Renal cortex interstitium (tissue), 11 donors: ENCODE results near the gene TMEM139. TPM values are rescaled to one million over a fixed set of nuclear protein-coding genes. Genes with fewer than 3 reads are reported as not detected.

Source experiments
- DNase-seq, 11 donors: peaks; one replicate each; pipeline ENCODE4 v3.0.0-alpha.2; 2013; ENCODE audit warnings: low read depth in 9 of 11, low spot score in 4 of 11; ENCODE audit errors: extremely low read depth in 1 of 11
- polyA plus RNA-seq, 3 donors: library from polyadenylated mRNA; unstranded; fragments of 120-200 nt; gene quantifications; one replicate each; pipeline ENCODE4 v1.2.1, GENCODE V29; 2013; ENCODE audit not compliant: insufficient read length in 3 of 3

TMEM139 gene
- polyA plus RNA-seq, 3 donors = 48.7 to 58.1 (median 55.9) TPM

DNA sequence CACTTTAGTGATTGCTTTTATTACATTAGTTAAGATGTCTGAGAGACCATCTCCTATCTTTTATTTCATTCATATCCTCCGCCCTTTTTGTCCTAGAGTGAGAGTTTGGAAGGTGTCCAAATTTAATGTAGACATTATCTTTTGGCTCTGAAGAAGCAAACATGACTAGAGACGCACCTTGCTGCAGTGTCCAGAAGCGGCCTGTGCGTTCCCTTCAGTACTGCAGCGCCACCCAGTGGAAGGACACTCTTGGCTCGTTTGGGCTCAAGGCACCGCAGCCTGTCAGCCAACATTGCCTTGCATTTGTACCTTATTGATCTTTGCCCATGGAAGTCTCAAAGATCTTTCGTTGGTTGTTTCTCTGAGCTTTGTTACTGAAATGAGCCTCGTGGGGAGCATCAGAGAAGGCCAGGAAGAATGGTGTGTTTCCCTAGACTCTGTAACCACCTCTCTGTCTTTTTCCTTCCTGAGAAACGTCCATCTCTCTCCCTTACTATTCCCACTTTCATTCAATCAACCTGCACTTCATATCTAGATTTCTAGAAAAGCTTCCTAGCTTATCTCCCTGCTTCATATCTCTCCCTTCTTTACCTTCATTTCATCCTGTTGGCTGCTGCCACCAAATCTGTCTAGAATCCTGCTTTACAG, 20.8 kb downstream of the TMEM139 start:
- no peak for DNase-seq

GRCh38 chr7:143308632-143309031, 23.9 kb downstream of the TMEM139 start:
- no peak for DNase-seq

- DNase-seq = no peak
These were observed 29.4 kb downstream of the TMEM139 start for GRCh38 chr7:143314127-143314526.

GRCh38 chr7:143315776-143316175, 31.0 kb downstream of the TMEM139 start, which contains the start of gene CLCN1:
Gene CLCN1, plus strand, starts transcription at chr7:143316111. Its CDS starts 102 bp downstream, at chr7:143316213.
- DNase-seq = no peak

DNA sequence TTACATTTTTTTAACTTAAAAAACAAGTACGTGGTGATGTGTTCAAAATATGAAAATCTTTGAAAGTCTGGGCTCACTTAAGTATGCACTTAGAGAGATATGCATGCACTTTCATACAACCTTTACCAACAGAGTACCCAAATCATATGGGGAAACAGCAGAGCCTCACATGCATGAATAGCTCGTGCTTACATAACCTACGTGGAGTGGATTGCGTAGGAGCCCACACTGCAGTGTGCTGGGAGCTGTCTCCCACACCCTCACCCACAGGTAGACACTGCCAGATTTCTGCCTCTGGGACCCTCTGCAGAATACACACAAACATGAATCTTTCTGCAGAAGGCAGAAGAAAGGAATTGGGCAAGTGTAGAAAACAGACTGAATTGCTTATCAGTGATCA, 31.7 kb downstream of the TMEM139 start:
- no peak for DNase-seq

DNA sequence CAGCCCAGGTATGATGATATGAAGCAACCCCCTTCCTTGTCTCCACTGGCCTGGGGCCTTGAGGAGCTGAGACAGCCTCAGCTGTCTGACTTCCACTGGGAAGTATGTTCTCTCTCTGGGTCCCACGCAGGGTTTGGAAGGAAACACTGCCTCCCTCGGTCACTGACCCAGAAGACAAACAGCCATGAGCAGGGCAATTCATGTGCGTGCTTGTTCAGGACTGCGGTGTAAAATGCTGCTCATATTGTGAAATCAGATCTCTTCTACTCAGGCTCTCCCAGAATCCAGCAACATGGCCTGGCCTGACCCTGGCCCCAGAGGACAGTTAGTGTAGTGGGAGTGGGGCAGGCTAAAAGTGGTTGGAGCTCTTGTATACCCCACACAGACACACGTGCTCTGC, 33.9 kb downstream of the TMEM139 start:
- DNase-seq = no peak

DNA sequence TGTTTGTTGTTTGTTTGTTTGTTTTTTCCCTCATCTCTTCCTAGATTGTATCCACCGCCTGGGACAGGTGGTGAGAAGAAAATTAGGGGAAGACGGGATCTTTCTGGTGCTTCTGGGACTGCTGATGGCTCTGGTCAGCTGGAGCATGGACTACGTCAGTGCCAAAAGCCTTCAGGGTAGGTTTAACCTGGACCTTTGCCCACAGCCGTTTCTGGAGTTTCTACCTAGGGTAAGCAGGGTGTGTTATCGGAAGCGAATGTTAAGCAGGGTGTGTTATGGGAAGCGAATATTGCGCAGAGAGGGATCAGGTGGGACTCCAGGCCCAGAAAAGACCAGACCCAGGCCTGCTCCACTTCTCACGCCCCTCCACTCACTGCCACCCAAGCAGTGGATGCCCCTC, 35.9 kb downstream of the TMEM139 start:
- no peak for DNase-seq

GRCh38 chr7:143321242-143321641, 36.5 kb downstream of the TMEM139 start:
- no peak for DNase-seq

DNA sequence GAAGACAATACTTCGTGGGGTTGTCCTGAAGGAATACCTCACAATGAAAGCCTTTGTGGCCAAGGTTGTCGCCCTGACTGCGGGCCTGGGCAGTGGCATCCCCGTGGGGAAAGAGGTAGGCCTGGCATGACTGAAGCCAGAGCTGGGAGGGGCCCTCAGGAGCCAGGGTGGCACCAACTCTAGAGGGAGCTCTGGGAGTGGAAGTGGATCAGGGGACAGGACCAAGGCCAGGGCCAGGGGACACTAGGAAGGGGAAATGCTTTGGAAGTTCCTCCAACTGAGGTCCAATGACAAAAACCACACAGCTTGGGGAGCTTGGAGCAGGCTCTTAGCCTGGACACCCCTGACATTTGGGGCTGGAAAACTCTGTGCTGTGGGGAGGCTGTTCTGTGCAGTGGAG, 37.0 kb downstream of the TMEM139 start:
- DNase-seq = no peak

DNA sequence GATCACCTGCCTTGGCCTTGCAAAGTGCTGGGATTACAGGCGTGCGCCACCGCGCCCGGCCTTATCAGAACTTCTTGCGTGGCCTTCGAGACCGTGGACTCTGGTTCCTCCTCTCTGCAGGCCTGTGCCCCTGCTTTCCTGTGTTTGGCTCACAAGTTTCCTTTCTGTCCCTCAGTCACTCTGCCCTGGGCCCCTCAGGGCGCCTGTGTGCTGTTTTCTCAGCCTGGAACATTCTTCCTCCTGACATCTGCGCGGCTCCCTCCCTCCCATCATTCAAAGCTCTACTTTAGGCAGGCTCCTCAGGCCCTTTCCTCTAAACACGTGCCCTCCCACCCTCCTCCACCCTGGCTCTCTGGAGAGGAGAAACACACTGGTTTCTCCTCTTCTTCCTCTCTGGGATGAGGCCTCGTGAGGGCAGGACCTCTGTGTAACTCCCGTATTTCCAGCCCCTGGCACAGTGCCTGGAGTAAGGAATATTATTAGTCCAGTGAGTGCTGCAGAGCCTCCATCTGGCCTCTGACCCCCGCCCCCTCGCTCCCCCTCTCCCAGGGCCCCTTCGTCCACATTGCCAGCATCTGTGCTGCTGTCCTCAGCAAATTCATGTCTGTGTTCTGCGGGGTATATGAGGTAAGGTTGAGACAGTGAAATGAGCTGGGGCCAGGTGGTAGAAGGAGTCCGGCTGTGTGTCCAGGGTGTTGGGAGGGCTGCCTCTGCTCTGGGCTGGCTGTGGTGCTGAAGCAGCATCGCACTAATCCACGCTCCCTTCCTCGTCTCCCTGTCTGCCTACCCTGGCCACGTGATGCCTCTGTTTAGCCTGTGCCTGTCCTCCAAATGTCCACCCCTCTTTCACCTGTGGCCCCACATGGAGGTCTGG, 38.2 kb downstream of the TMEM139 start:
- peak in 2 of 11 donors; percentile 17 to 28 for DNase-seq

DNA sequence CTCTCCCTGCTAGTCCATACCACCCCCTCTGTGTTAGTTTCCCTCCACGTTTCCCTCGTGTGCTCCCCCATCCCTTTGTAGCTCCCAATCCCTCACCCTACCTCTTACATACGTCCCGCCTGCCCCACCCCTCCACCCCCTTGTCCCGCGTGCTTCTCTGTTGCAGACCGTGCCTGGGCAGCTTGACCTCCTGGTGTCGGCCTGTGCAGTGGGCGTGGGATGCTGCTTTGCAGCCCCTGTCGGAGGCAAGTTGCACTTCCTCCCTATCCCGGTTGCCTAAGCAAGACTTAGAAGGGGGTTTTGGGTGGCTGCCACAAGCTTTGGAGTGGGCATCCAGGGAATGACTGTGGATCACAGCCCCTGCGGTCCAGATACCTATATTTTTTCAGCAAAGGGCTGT, 38.9 kb downstream of the TMEM139 start:
- DNase-seq = no peak

GRCh38 chr7:143325240-143325639, 40.5 kb downstream of the TMEM139 start:
- DNase-seq = no peak

DNA sequence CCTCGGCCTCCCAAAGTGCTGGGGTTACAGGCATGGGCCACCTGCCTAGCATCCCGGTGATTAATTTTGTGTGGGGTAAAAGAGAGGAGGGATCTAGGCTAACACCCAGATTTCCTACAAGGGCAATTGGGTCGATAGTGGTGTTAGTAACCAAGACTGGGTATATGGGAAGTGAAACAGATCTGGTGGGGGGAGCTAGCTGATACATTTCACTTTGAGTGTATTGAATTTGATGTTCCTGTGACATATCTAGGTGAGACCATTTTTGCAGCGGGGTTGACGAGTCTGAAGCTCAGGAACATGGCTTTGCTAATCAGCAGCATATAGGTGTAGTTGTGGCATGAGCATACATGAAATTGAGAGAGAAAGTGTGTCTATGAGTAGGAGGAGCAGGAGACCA, 43.1 kb downstream of the TMEM139 start:
- no peak for DNase-seq

GRCh38 chr7:143329471-143330170, 44.9 kb downstream of the TMEM139 start:
- DNase-seq = no peak

DNA sequence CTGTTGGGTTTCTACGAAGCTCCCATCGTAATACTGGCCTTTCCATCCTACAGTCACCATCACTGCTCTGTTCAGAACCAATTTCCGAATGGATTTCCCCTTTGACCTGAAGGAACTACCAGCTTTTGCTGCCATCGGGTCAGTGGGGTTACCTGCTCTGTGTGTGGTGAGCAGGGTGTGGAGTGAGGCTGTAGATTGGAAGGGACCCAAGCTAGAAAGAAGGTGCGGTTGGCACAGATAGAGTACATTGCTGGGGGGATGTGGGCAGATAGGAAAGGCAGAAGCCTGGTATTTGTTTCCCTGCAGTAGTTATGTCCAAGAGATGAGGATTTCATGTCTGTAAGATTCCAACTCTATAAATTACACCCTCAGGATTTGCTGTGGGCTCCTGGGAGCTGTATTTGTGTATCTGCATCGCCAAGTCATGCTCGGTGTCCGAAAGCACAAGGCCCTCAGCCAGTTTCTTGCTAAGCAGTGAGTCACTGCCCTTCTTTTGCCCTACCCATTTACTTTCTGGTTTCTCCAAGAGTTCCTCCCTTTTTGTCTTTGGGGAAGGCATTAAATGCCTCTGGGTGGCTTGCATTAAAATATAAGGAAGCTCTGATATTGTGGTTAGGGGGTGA, 46.5 kb downstream of the TMEM139 start:
- no peak for DNase-seq

DNA sequence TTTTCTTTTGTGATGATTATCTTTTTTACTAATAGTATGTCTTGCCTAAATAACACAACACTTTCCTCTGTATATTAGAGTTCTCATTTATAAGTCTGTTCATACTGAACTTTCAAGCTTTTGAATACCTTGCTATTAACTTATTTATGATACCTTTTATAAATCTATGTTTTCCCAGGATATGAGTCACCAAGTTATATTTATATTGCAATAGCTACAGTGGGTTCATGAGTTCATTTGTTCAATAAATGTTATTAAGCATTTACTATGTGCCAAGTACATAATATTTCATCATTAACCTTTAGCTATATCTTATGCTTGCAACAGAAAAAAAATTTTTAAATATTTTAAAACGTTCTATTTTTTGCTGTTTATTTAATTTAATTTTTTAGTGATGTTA, 49.5 kb downstream of the TMEM139 start:
- no peak for DNase-seq

GRCh38 chr7:143337216-143337615, 52.5 kb downstream of the TMEM139 start:
- no peak for DNase-seq
